Endothelial cell of umbilical vein (primary cell): ENCODE data around the gene FBXO5. TPM values are rescaled to one million over a fixed set of nuclear protein-coding genes. Genes with fewer than 3 reads are reported as not detected.

Source experiments
- BruUV-seq: library from RNA; stranded (reverse); fragments of 400-500 nt; replicated peaks from 2 replicates; lab custom pipeline; 2021; lab: Mats Ljungman, UMichigan
- CTCF ChIA-PET: fragments of 300-600, 350-600 bp; sonication (Branson Sonifier 250); formaldehyde crosslinking; loops from one replicate; lab custom pipeline; 2021; ENCODE audit warnings: antibody characterized with exemption, inconsistent platforms; lab: Charles Lee
- POLR2A ChIA-PET: fragments of 300-600, 350-600 bp; sonication (Branson Sonifier 250); formaldehyde crosslinking; loops from one replicate; lab custom pipeline; 2021; ENCODE audit warnings: antibody characterized with exemption, inconsistent platforms; lab: Charles Lee
- DNase-seq: peaks from one replicate; pipeline ENCODE4 v3.0.0-alpha.2; 2011; ENCODE audit warnings: low read depth, low spot score
- FAIRE-seq: peaks from 2 replicates; lab custom pipeline; 2011; peaks lifted over from hg19 to GRCh38; lab: Jason Lieb, UNC
- H2AFZ ChIP-seq: 2 replicates; pipeline ENCODE4 v1.6.0; 2012; ENCODE audit warnings: low read depth, low read length, control low read depth, inconsistent platforms
- H3K27ac ChIP-seq: 2 replicates; pipeline ENCODE4 v1.5.1; 2011; ENCODE audit warnings: low read depth, mild to moderate bottlenecking, control low read depth, low read length, moderate library complexity; ENCODE audit not compliant: insufficient read depth
- H3K27me3 ChIP-seq, 2 experiments: 2 replicates each; pipeline versions ENCODE4 v1.6.0 to v1.6.1; 2011; ENCODE audit warnings: low read length in 2 of 2, mixed read lengths in 1 of 2; ENCODE audit not compliant: control insufficient read depth in 2 of 2, insufficient read depth in 2 of 2
- H3K36me3 ChIP-seq, 2 experiments: 2 replicates in 1 of 2; 3 replicates in 1 of 2; pipeline ENCODE4 v1.5.1; 2011; ENCODE audit warnings: low read length in 2 of 2, mild to moderate bottlenecking in 1 of 2, moderate library complexity in 1 of 2; ENCODE audit not compliant: control insufficient read depth in 2 of 2, insufficient read depth in 2 of 2; ENCODE audit errors: extremely low read depth in 1 of 2
- H3K4me1 ChIP-seq: 3 replicates; pipeline ENCODE4 v1.5.1; 2011; ENCODE audit warnings: mild to moderate bottlenecking, low read length; ENCODE audit not compliant: control insufficient read depth, insufficient read depth; ENCODE audit errors: extremely low read depth
- H3K4me2 ChIP-seq: 2 replicates; pipeline ENCODE4 v1.6.1; 2011; ENCODE audit warnings: low read length, control low read depth, mixed read lengths; ENCODE audit not compliant: insufficient read depth
- H3K4me3 ChIP-seq, 3 experiments: fragments of 200-600 bp in 1 of 3; sonication (generic), shearing (Covaris generic) in 1 of 3; replicated peaks in 1 of 3; 2 replicates each; pipeline ENCODE4 v1.5.1; 2011 to 2016; ENCODE audit warnings: control low read depth in 3 of 3, low read length in 3 of 3, mild to moderate bottlenecking in 2 of 3, inconsistent platforms in 1 of 3, low read depth in 1 of 3, moderate library complexity in 1 of 3; ENCODE audit not compliant: insufficient read depth in 1 of 3
- H3K79me2 ChIP-seq: 2 replicates; pipeline ENCODE4 v1.6.0; 2012; ENCODE audit warnings: low read length, inconsistent platforms; ENCODE audit not compliant: control insufficient read depth, insufficient read depth
- H3K9ac ChIP-seq: replicated peaks from 2 replicates; pipeline ENCODE3; 2011; ENCODE audit warnings: low read length, control low read depth; ENCODE audit not compliant: insufficient read depth; ENCODE audit errors: extremely low read depth
- H3K9me1 ChIP-seq: replicated peaks from 3 replicates; pipeline ENCODE4 v1.6.0; 2011; ENCODE audit warnings: mild to moderate bottlenecking, low read length; ENCODE audit not compliant: control insufficient read depth, insufficient read depth; ENCODE audit errors: extremely low read depth
- H3K9me3 ChIP-seq: replicated peaks from 2 replicates; pipeline ENCODE4 v1.5.1; 2012; ENCODE audit warnings: low read length, inconsistent platforms; ENCODE audit not compliant: control insufficient read depth, insufficient read depth
- H4K20me1 ChIP-seq: replicated peaks from 2 replicates; pipeline ENCODE3; 2011; ENCODE audit warnings: mild to moderate bottlenecking, low read length; ENCODE audit not compliant: control insufficient read depth, insufficient read depth; ENCODE audit errors: extremely low read depth
- CTCF ChIP-seq, 2 donors: IDR thresholded peaks; 1 replicate in 1 of 2; 2 replicates in 1 of 2; pipeline ENCODE4 v1.5.1; 2011; ENCODE audit warnings: low read length in 2 of 2, mild to moderate bottlenecking in 2 of 2, moderate library complexity in 2 of 2, control low read depth in 1 of 2, inconsistent platforms in 1 of 2, low read depth in 1 of 2; ENCODE audit not compliant: insufficient read depth in 1 of 2; ENCODE audit errors: extremely low read depth in 1 of 2
- EZH2 ChIP-seq: IDR thresholded peaks from 2 replicates; pipeline ENCODE4 v1.6.1; 2012; ENCODE audit warnings: borderline replicate concordance, low read depth, mild to moderate bottlenecking, moderate library complexity, low read length, inconsistent platforms; ENCODE audit not compliant: severe bottlenecking
- FOS ChIP-seq: IDR thresholded peaks from 2 replicates; pipeline ENCODE4 v1.6.1; 2011; ENCODE audit warnings: mild to moderate bottlenecking, low read length, moderate library complexity, borderline replicate concordance; ENCODE audit not compliant: insufficient read depth
- GATA2 ChIP-seq: IDR thresholded peaks from 2 replicates; pipeline ENCODE4 v1.7.0; 2011; ENCODE audit warnings: low read depth, mild to moderate bottlenecking, moderate library complexity, mixed read lengths, low read length; ENCODE audit not compliant: insufficient read length, insufficient read depth
- JUN ChIP-seq: IDR thresholded peaks from 2 replicates; pipeline ENCODE4 v1.6.1; 2011; ENCODE audit warnings: borderline replicate concordance, low read depth; ENCODE audit not compliant: insufficient read length, insufficient read depth
- MAX ChIP-seq: IDR thresholded peaks from 2 replicates; pipeline ENCODE4 v1.6.1; 2011; ENCODE audit not compliant: insufficient read depth, insufficient read length
- MYC ChIP-seq: IDR thresholded peaks from one replicate; pipeline ENCODE4 v1.6.1; 2011; ENCODE audit warnings: mild to moderate bottlenecking, low read depth, low read length
- POLR2A ChIP-seq: IDR thresholded peaks from 2 replicates; pipeline ENCODE4 v1.6.1; 2012; ENCODE audit warnings: low read depth, mild to moderate bottlenecking, control low read depth, low read length
- POLR2AphosphoS5 ChIP-seq: IDR thresholded peaks from 2 replicates; pipeline ENCODE4 v1.6.1; 2012; ENCODE audit warnings: low read depth, mild to moderate bottlenecking, control low read depth, low read length, moderate library complexity; ENCODE audit not compliant: insufficient read depth
- dilution Hi-C: fragments of 300-500 bp; cut with MboI; formaldehyde crosslinking; loops from one replicate; pipeline ENCODE4 v1.15.0; 2019; ENCODE audit warnings: low sequenced_read_pairs; ENCODE audit not compliant: extremely low pct_ligation_motif_present
- intact Hi-C: fragments of 100-400 bp; cut with micrococcal nuclease; formaldehyde crosslinking; loops from one replicate; pipeline ENCODE4 v1.10.0; 2022
- polyA plus RNA-seq, 4 experiments: library from polyadenylated mRNA; depleted of rRNA in 3 of 4; stranded (reverse) in 3 of 4; unstranded in 1 of 4; fragments of >200 nt; gene quantifications; 2 replicates each; pipeline versions ENCODE4 v1.2.1 to v1.2.3, GENCODE V29; 2011 to 2012; ENCODE audit warnings: missing spikeins in 1 of 4
- total RNA-seq: library from RNA; stranded (reverse); gene quantifications from 2 replicates; pipeline ENCODE4 v1.2.3, GENCODE V29; 2021

Gene FBXO5
- total and polyA plus RNA-seq, 2 donors (not counting 3 experiments of a cell fraction or from before 2014, with no cell fraction given): 6.1 to 27.1 TPM

- DNase-seq: peak; percentile 97
- peak within 1 kb of the TSS; percentile 72 to 96 (median 90) for H3K4me3 ChIP-seq
- H3K27ac ChIP-seq: peak within 1 kb of the TSS; percentile 77
- no peaks in the 10 kb centered on the region for H3K9me1 ChIP-seq
- H3K79me2 ChIP-seq: peaks cover 41% of the 10 kb centered on the region
- peak within 1 kb of the TSS; percentile 84 for H3K9ac ChIP-seq
- peak within 1 kb of the TSS; percentile 61 for H2AFZ ChIP-seq
- dilution Hi-C loops: no loop called here
- H3K4me1 ChIP-seq: peaks cover 22% of the 10 kb centered on the region
- ChIA-PET POLR2A (no interaction called here), CTCF (interaction anchor here (0.6 to 0.7 kb wide), 2 partner anchors 29 to 701 kb away, joined by 3 to 4 read pairs; no protein-coding TSS in a partner anchor)
- no peaks in the 10 kb centered on the region for H4K20me1 ChIP-seq
- peak within 1 kb of the TSS; percentile 97 for H3K4me2 ChIP-seq
- H3K36me3 ChIP-seq: no peaks in the 10 kb centered on the region
- no TSS peak for BruUV-seq
- FAIRE-seq: peak; percentile 83
- intact Hi-C loops: loop anchor here (1.0 to 10.0 kb wide), 4 partner anchors 19 to 698 kb away; partner anchors contain the start of gene FBXO5
- no peaks in the 10 kb centered on the region for H3K27me3 ChIP-seq
- TF ChIP-seq POLR2AphosphoS5: peak; percentile 72
- TF ChIP-seq EZH2: no peak
- no peak for TF ChIP-seq FOS
- peak; percentile 72 for TF ChIP-seq GATA2
- TF ChIP-seq CTCF (IDR thresholded peaks at IDR 0.05; ENCODE audit: extremely low read depth in 1 of 2, insufficient read depth in 1 of 2, low read depth in 1 of 2, low read length in 2 of 2): no peak
- TF ChIP-seq POLR2A: peak; percentile 92
- TF ChIP-seq JUN: peak; percentile 3
- TF ChIP-seq MYC: no peak
- TF ChIP-seq MAX: peak; percentile 33
- H3K9me3 ChIP-seq: no peaks in the 10 kb centered on the region
These were observed 19.9 kb upstream of the FBXO5 start, which contains the start of gene MTRF1L for GRCh38 chr6:153002613-153003365. Gene MTRF1L (minus strand): TSS chr6:153002709. CDS start chr6:153002685, 24 bp downstream.
